Breast epithelium (tissue), 3 donors: Measurements from ENCODE around the gene CNNM3.
A peak's percentile ranks its signal among the peaks of the same experiment; 100 is the strongest.

ENCODE experiments used
- POLR2A ChIP-seq: fragments of 450-650 bp; IDR thresholded peaks from one replicate; pipeline ENCODE4 v1.6.1; 2016; ENCODE audit warnings: antibody characterized with exemption, mild to moderate bottlenecking, moderate library complexity
- POLR2AphosphoS5 ChIP-seq, 3 donors: sonication (generic); formaldehyde crosslinking; IDR thresholded peaks; one replicate each; pipeline ENCODE4 v1.6.1; 2017; ENCODE audit warnings: antibody characterized with exemption in 3 of 3
- TF ChIP-seq, protein P1 (sequence below), 3 donors: fragments of 450-650 bp; IDR thresholded peaks; one replicate each; pipeline ENCODE4 v1.5.1; 2016 to 2017; ENCODE audit warnings: antibody characterized with exemption in 3 of 3, mild to moderate bottlenecking in 3 of 3, moderate library complexity in 3 of 3

- TF ChIP-seq, protein P1, sequence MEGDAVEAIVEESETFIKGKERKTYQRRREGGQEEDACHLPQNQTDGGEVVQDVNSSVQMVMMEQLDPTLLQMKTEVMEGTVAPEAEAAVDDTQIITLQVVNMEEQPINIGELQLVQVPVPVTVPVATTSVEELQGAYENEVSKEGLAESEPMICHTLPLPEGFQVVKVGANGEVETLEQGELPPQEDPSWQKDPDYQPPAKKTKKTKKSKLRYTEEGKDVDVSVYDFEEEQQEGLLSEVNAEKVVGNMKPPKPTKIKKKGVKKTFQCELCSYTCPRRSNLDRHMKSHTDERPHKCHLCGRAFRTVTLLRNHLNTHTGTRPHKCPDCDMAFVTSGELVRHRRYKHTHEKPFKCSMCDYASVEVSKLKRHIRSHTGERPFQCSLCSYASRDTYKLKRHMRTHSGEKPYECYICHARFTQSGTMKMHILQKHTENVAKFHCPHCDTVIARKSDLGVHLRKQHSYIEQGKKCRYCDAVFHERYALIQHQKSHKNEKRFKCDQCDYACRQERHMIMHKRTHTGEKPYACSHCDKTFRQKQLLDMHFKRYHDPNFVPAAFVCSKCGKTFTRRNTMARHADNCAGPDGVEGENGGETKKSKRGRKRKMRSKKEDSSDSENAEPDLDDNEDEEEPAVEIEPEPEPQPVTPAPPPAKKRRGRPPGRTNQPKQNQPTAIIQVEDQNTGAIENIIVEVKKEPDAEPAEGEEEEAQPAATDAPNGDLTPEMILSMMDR (IDR thresholded peaks at IDR 0.05), result peak; percentile 27 to 62 (median 51)
- peak; percentile 41 to 69 (median 45) for TF ChIP-seq POLR2AphosphoS5 (IDR thresholded peaks at IDR 0.05)
- TF ChIP-seq POLR2A, result no peak
Observed at GRCh38 chr2:96868555-96869280, 52.6 kb downstream of the CNNM3 start.
